Vagina (tissue), 2 donors: ENCODE measurements around the gene SLC2A9.

Source experiments
- CTCF ChIP-seq, 3 experiments: fragments of 450-650 bp in 2 of 3; fragments of 200-600 bp in 1 of 3; sonication (generic) in 1 of 3; IDR thresholded peaks; one replicate each; pipeline ENCODE4 v1.5.1; 2017 to 2019; ENCODE audit warnings: antibody characterized with exemption in 3 of 3, mild to moderate bottlenecking in 2 of 3, moderate library complexity in 2 of 3
- POLR2A ChIP-seq, 2 donors: fragments of 450-650 bp; IDR thresholded peaks; one replicate each; pipeline ENCODE4 v1.6.1; 2017; ENCODE audit warnings: antibody characterized with exemption in 2 of 2, mild to moderate bottlenecking in 2 of 2, moderate library complexity in 2 of 2
- POLR2AphosphoS5 ChIP-seq, 2 donors: sonication (generic); formaldehyde crosslinking; IDR thresholded peaks; one replicate each; pipeline ENCODE4 v1.9.0; 2017; ENCODE audit warnings: antibody characterized with exemption in 2 of 2, mild to moderate bottlenecking in 2 of 2, low read depth in 1 of 2; ENCODE audit not compliant: insufficient read depth in 1 of 2

- TF ChIP-seq POLR2AphosphoS5 (IDR thresholded peaks at IDR 0.05; ENCODE audit: insufficient read depth in 1 of 2, low read depth in 1 of 2) (no peak), CTCF (IDR thresholded peaks at IDR 0.05) (no peak), POLR2A (IDR thresholded peaks at IDR 0.05) (no peak)
These were observed 5.1 kb downstream of the SLC2A9 start for GRCh38 chr4:10016169-10016568.
